CD8-positive, alpha-beta memory T cell (primary cell): ENCODE measurements around the gene SERPINA3. TPM values are rescaled to one million over a fixed set of nuclear protein-coding genes. Genes with fewer than 3 reads are reported as not detected.

Experiments used
- CTCF ChIA-PET: fragments of 350-600 bp; sonication (Branson Sonifier 250); formaldehyde crosslinking; loops from one replicate; lab custom pipeline; 2021; ENCODE audit warnings: antibody characterized with exemption; lab: Charles Lee
- POLR2A ChIA-PET: fragments of 350-600 bp; sonication (Branson Sonifier 250); formaldehyde crosslinking; loops from one replicate; lab custom pipeline; 2021; ENCODE audit warnings: antibody characterized with exemption; lab: Charles Lee
- DNase-seq, 5 donors: peaks; one replicate each; pipeline versions ENCODE4 v3.0.0 to v3.0.0-alpha.2; 2020 to 2022; ENCODE audit warnings: mixed read lengths in 1 of 5
- H3K27ac ChIP-seq: one replicate; pipeline ENCODE4 v1.7.0; 2013; ENCODE audit warnings: low read depth, mild to moderate bottlenecking, low read length, moderate library complexity
- H3K27me3 ChIP-seq: 2 replicates; pipeline ENCODE4 v1.7.0; 2013; ENCODE audit warnings: low read length, mild to moderate bottlenecking; ENCODE audit not compliant: insufficient read depth, poor library complexity, severe bottlenecking
- H3K36me3 ChIP-seq: 2 replicates; pipeline ENCODE4 v1.7.0; 2013; ENCODE audit warnings: mild to moderate bottlenecking, low read length, moderate library complexity; ENCODE audit not compliant: insufficient read depth
- H3K4me1 ChIP-seq: 2 replicates; pipeline ENCODE4 v1.7.0; 2013; ENCODE audit warnings: mild to moderate bottlenecking, low read length, moderate library complexity; ENCODE audit not compliant: insufficient read depth
- H3K4me3 ChIP-seq: 2 replicates; pipeline ENCODE4 v1.7.0; 2013; ENCODE audit warnings: mild to moderate bottlenecking, low read length
- H3K9me3 ChIP-seq: 2 replicates; pipeline ENCODE4 v1.7.0; 2013; ENCODE audit warnings: mild to moderate bottlenecking, low read length
- H3K27ac Mint-ChIP-seq, 8 donors: one replicate each; pipeline ENCODE4 v1.8.0; 2020 to 2021; ENCODE audit warnings: mixed read lengths in 8 of 8, mild to moderate bottlenecking in 6 of 8, inconsistent platforms in 3 of 8, moderate library complexity in 3 of 8
- H3K27me3 Mint-ChIP-seq, 2 donors: one replicate each; pipeline ENCODE4 v1.8.0; 2020 to 2021; ENCODE audit warnings: mixed read lengths in 2 of 2, mild to moderate bottlenecking in 1 of 2, moderate library complexity in 1 of 2
- H3K36me3 Mint-ChIP-seq, 3 donors: one replicate each; pipeline ENCODE4 v1.8.0; 2020 to 2021; ENCODE audit warnings: mixed read lengths in 3 of 3, inconsistent platforms in 1 of 3, mild to moderate bottlenecking in 1 of 3
- H3K4me1 Mint-ChIP-seq, 3 donors: one replicate each; pipeline ENCODE4 v1.8.0; 2020 to 2021; ENCODE audit warnings: mixed read lengths in 3 of 3, inconsistent platforms in 1 of 3, mild to moderate bottlenecking in 1 of 3
- H3K4me3 Mint-ChIP-seq, 7 donors: one replicate each; pipeline ENCODE4 v1.8.0; 2020 to 2021; ENCODE audit warnings: mixed read lengths in 7 of 7, mild to moderate bottlenecking in 6 of 7, moderate library complexity in 4 of 7, inconsistent platforms in 2 of 7
- H3K9me3 Mint-ChIP-seq, 5 donors: one replicate each; pipeline ENCODE4 v1.8.0; 2020 to 2022; ENCODE audit warnings: mixed read lengths in 5 of 5, mild to moderate bottlenecking in 3 of 5, moderate library complexity in 2 of 5, inconsistent platforms in 1 of 5
- polyA plus RNA-seq: library from polyadenylated mRNA; unstranded; fragments of 300-500 nt; fragmentation: Illumina TruSeq; gene quantifications from one replicate; pipeline ENCODE4 v1.2.3, GENCODE V29; 2021
- total RNA-seq, 2 experiments: library from RNA; stranded (reverse); gene quantifications; one replicate each; pipeline ENCODE4 v1.2.3, GENCODE V29; 2021

The SERPINA3 gene
- total RNA-seq, result not detected
- not detected for polyA plus RNA-seq

DNA sequence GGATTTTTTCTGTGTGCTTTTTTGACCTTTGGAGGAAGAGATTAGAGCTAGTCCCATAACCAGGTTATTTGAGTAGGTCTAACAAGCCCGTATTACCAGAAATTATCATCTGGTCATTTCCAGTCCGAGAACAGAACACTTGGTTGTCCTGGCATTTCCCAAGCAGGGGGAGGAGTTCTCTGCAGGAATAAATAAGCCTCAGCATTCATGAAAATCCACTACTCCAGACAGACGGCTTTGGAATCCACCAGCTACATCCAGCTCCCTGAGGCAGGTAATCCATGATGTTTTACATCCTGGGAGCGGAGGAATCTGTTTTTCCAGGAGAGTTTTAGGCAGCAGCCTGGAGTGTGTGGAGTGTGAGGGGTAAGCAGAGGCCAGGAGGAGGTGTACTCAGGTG lies at the start of gene SERPINA3:
Gene SERPINA3, plus strand, starts transcription at position 218 of the 400 bp plus-strand sequence. CDS start 2,051 bp downstream, outside the sequence.
- Histone ChIP-seq H3K4me1 (no peaks in the 10 kb centered on the region), H3K9me3 (no peaks in the 10 kb centered on the region), H3K27me3 (no peaks in the 10 kb centered on the region), H3K4me3 (no peak within 1 kb of the TSS), H3K27ac (no peak within 1 kb of the TSS), H3K36me3 (no peaks in the 10 kb centered on the region)
- POLR2A ChIA-PET, result no interaction called here
- no peak within 1 kb of the TSS for H3K27ac Mint-ChIP-seq
- H3K9me3 Mint-ChIP-seq, result peaks cover 0 to 9% (median 1%) of the 10 kb centered on the region in 5 donors
- CTCF ChIA-PET, result no interaction called here
- H3K4me1 Mint-ChIP-seq, result no peaks in the 10 kb centered on the region
- DNase-seq, result no peak
- H3K4me3 Mint-ChIP-seq, result no peak within 1 kb of the TSS
- no peaks in the 10 kb centered on the region for H3K27me3 Mint-ChIP-seq
- no peaks in the 10 kb centered on the region for H3K36me3 Mint-ChIP-seq

DNA sequence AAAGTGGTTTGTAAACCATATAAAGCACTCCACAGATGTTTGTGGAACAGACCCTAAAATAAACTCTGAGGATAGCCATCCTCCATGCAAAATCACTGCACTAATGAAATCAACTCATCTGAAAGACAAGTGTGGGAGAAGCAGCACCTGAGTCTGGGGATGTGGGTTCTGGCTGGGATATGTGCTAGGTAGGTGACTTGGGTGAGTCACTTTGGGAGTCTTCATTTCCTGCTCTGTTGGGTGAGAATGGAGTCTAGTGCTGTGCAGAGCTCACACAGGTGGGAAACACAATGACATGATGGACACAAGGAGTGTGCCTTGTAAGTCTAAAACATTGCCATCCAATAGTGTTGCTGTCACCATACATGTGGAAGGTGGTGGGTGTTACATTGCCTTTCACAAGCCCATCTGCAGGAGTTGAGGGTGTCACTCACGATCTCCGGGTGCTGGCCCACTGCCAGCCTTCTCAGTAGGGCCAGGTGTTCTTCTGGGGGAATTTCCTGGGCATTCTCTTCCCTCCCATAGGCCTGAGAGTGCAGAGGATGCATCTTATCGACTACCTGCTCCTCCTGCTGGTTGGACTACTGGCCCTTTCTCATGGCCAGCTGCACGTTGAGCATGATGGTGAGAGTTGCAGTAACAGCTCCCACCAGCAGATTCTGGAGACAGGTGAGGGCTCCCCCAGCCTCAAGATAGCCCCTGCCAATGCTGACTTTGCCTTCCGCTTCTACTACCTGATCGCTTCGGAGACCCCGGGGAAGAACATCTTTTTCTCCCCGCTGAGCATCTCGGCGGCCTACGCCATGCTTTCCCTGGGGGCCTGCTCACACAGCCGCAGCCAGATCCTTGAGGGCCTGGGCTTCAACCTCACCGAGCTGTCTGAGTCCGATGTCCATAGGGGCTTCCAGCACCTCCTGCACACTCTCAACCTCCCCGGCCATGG lies 49.0 kb upstream of the SERPINA3 start:
- Mint-ChIP-seq H3K27ac (no peak overlapping the region), H3K4me3 (no peak overlapping the region), H3K36me3 (no peaks in the 10 kb centered on the region), H3K27me3 (peaks cover 8 to 37% of the 10 kb centered on the region in 2 donors), H3K4me1 (no peaks in the 10 kb centered on the region), H3K9me3 (peaks cover 0 to 7% (median 0%) of the 10 kb centered on the region in 5 donors)
- POLR2A ChIA-PET, result no interaction called here
- Histone ChIP-seq H3K27ac (no peak overlapping the region), H3K9me3 (no peaks in the 10 kb centered on the region), H3K4me1 (no peaks in the 10 kb centered on the region), H3K4me3 (no peak overlapping the region), H3K27me3 (no peaks in the 10 kb centered on the region), H3K36me3 (no peaks in the 10 kb centered on the region)
- no peak for DNase-seq
- CTCF ChIA-PET, result no interaction called here

DNA sequence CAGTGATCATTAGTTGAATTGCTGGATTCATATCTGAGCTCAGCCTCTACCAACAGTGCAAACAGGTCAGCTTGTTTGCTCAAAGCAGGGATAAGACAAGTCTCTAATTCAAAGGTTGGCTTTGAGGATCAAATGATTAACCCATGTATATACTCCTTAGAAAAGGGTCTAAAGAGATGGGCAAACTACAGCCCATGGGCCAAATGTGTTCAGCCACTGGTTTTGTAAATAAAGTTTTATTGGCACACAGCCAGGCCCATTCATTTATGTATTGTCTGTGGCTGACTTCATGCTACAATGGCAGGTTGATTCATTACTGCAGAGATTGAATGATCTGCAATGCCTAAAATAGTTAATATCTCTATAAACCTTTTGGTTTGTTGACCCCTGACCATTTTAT lies 47.8 kb upstream of the SERPINA3 start:
- Histone ChIP-seq H3K4me1 (no peaks in the 10 kb centered on the region), H3K36me3 (no peaks in the 10 kb centered on the region), H3K9me3 (no peaks in the 10 kb centered on the region), H3K4me3 (no peak overlapping the region), H3K27me3 (no peaks in the 10 kb centered on the region), H3K27ac (no peak overlapping the region)
- Mint-ChIP-seq H3K9me3 (peaks cover 0 to 7% (median 0%) of the 10 kb centered on the region in 5 donors), H3K4me3 (no peak overlapping the region), H3K36me3 (no peaks in the 10 kb centered on the region), H3K27ac (no peak overlapping the region), H3K27me3 (peaks cover 10 to 33% of the 10 kb centered on the region in 2 donors), H3K4me1 (no peaks in the 10 kb centered on the region)
- DNase-seq, result no peak
- CTCF ChIA-PET, result no interaction called here
- POLR2A ChIA-PET, result no interaction called here

DNA sequence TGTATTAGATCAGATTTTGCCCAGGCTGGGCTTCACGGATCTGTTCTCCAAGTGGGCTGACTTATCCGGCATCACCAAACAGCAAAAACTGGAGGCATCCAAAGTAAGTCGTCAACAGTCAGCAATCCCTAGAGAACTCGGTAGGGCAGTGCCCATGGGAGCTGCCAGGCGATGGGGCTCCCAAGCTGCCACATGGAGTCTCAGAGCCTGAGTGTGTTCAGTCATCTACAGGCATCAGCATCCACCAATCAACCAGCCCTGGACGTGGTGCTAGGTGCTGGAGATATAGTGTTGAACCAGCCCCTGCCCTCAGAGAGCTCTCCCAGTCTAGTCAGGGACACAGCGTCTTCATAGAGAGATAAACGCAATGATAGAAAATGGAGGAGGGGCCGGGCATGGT lies 44.0 kb upstream of the SERPINA3 start:
- Mint-ChIP-seq H3K4me1 (no peaks in the 10 kb centered on the region), H3K27me3 (peaks cover 9 to 10% of the 10 kb centered on the region in 2 donors), H3K9me3 (peaks cover 0 to 9% (median 0%) of the 10 kb centered on the region in 5 donors), H3K36me3 (no peaks in the 10 kb centered on the region), H3K4me3 (no peak overlapping the region), H3K27ac (no peak overlapping the region)
- DNase-seq, result no peak
- Histone ChIP-seq H3K27me3 (no peaks in the 10 kb centered on the region), H3K9me3 (no peaks in the 10 kb centered on the region), H3K4me3 (no peak overlapping the region), H3K27ac (no peak overlapping the region), H3K36me3 (no peaks in the 10 kb centered on the region), H3K4me1 (no peaks in the 10 kb centered on the region)
- ChIA-PET POLR2A (no interaction called here), CTCF (no interaction called here)

DNA sequence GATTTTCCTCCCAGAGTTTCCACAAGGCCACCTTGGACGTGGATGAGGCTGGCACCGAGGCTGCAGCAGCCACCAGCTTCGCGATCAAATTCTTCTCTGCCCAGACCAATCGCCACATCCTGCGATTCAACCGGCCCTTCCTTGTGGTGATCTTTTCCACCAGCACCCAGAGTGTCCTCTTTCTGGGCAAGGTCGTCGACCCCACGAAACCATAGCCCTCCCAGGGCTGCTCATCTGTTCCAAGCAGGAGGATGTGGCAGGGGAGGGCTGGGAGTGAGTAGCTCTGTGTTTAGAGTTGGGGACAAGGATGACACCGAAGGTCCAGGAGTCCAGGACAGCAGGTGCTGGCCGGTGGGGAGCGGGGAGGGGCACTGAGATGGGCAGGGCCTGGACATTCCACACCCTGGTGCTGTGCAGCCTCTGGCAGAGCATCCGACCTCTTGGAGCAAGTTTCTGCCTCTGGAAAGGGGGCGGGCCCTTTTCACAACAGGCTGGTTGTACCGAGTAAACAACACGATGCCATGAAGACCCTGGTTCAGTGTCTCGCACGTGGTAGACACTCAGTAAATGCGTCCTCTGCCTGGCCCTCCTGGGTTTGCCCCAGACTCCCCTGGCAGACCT lies 42.7 kb upstream of the SERPINA3 start:
- H3K27ac ChIP-seq, result no peak overlapping the region
- H3K36me3 Mint-ChIP-seq, result no peaks in the 10 kb centered on the region
- H3K9me3 Mint-ChIP-seq, result peaks cover 0 to 9% (median 0%) of the 10 kb centered on the region in 5 donors
- H3K27me3 Mint-ChIP-seq, result peaks cover 3 to 10% of the 10 kb centered on the region in 2 donors
- H3K27me3 ChIP-seq, result no peaks in the 10 kb centered on the region
- no peaks in the 10 kb centered on the region for H3K9me3 ChIP-seq
- H3K4me1 Mint-ChIP-seq, result no peaks in the 10 kb centered on the region
- H3K4me3 Mint-ChIP-seq, result no peak overlapping the region
- no peak for DNase-seq
- no peaks in the 10 kb centered on the region for H3K36me3 ChIP-seq
- ChIA-PET POLR2A (no interaction called here), CTCF (no interaction called here)
- no peak overlapping the region for H3K4me3 ChIP-seq
- H3K27ac Mint-ChIP-seq, result no peak overlapping the region
- no peaks in the 10 kb centered on the region for H3K4me1 ChIP-seq

DNA sequence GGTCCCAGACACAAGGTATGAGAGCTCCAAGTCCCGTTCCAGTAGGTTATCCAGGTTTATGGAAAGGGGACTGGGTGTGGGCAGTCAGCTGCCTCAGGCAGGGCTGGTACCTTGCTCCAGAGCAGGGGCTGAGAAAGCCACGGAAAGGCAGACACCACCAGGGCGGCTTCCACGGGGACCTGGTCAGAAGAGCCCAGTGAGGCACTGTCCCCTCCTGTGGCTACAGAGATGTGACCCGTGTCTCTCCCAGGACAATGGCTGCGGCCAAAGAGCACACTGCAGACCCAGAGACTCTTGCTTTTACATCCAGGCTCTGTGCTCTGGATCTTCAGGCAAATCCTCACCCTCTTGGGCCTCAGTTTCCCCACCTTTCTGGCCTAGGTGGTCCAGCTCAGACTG lies 42.2 kb upstream of the SERPINA3 start:
- ChIA-PET CTCF (no interaction called here), POLR2A (no interaction called here)
- Histone ChIP-seq H3K9me3 (no peaks in the 10 kb centered on the region), H3K27me3 (no peaks in the 10 kb centered on the region), H3K4me3 (no peak overlapping the region), H3K36me3 (no peaks in the 10 kb centered on the region), H3K27ac (no peak overlapping the region), H3K4me1 (no peaks in the 10 kb centered on the region)
- Mint-ChIP-seq H3K27me3 (peaks cover 3 to 12% of the 10 kb centered on the region in 2 donors), H3K36me3 (no peaks in the 10 kb centered on the region), H3K9me3 (peaks cover 0 to 9% (median 0%) of the 10 kb centered on the region in 5 donors), H3K27ac (no peak overlapping the region), H3K4me3 (no peak overlapping the region), H3K4me1 (no peaks in the 10 kb centered on the region)
- DNase-seq, result no peak

DNA sequence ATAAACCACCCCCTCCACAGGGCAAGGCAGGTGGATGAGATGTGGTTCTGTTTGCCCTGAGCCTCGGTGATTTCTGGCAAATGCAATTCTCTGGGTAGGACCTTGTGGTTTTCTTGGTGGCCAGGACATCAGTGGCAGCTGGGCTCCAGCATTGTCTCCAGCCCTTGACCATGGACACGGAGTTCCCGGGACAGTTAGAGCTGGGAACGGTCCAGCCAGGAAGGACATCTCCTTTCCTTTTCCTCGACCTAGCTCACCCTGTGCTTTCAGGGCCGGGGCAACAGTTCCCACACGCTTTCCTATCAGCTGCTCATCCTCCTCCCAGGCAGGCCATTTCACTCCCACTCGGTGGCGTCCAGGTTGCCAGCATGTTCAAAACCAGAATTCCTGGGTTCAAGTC lies 41.8 kb upstream of the SERPINA3 start:
- no peak for DNase-seq
- H3K27ac ChIP-seq, result no peak overlapping the region
- Mint-ChIP-seq H3K4me1 (no peaks in the 10 kb centered on the region), H3K9me3 (peaks cover 0 to 9% (median 0%) of the 10 kb centered on the region in 5 donors), H3K36me3 (no peaks in the 10 kb centered on the region), H3K27me3 (peaks cover 3 to 12% of the 10 kb centered on the region in 2 donors), H3K4me3 (no peak overlapping the region), H3K27ac (no peak overlapping the region)
- H3K4me3 ChIP-seq, result no peak overlapping the region
- ChIA-PET CTCF (no interaction called here), POLR2A (no interaction called here)
- no peaks in the 10 kb centered on the region for H3K4me1 ChIP-seq
- no peaks in the 10 kb centered on the region for H3K9me3 ChIP-seq
- no peaks in the 10 kb centered on the region for H3K36me3 ChIP-seq
- H3K27me3 ChIP-seq, result no peaks in the 10 kb centered on the region

DNA sequence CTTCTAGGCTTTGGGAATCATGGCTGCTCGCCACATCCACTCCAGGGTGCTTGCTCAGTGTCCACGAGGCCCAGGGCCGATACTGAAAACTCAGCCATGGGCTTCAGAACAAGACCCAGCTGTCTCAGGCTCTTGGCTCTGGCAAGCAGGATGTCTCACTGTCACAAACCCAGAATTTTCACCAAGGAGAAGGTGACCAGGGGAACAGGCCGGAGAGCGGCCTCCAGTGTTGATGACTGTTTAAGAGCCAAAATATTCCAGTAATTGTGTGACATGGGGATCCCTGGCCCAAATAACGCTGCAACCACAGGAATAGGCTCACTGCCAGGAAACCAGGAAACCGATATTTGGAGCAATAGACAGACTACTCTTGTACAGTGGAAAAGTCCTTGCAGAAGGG lies 40.8 kb upstream of the SERPINA3 start:
- no peaks in the 10 kb centered on the region for H3K4me1 ChIP-seq
- ChIA-PET POLR2A (no interaction called here), CTCF (no interaction called here)
- H3K9me3 ChIP-seq, result no peaks in the 10 kb centered on the region
- H3K4me3 ChIP-seq, result no peak overlapping the region
- H3K27me3 ChIP-seq, result no peaks in the 10 kb centered on the region
- no peaks in the 10 kb centered on the region for H3K36me3 Mint-ChIP-seq
- no peak overlapping the region for H3K27ac Mint-ChIP-seq
- H3K27me3 Mint-ChIP-seq, result peaks cover 3 to 11% of the 10 kb centered on the region in 2 donors
- DNase-seq, result no peak
- H3K9me3 Mint-ChIP-seq, result peaks cover 0 to 6% (median 0%) of the 10 kb centered on the region in 5 donors
- no peak overlapping the region for H3K27ac ChIP-seq
- no peaks in the 10 kb centered on the region for H3K4me1 Mint-ChIP-seq
- H3K36me3 ChIP-seq, result no peaks in the 10 kb centered on the region
- no peak overlapping the region for H3K4me3 Mint-ChIP-seq
